SK-N-SH (cell line): ENCODE data around the gene TMCO2. TPM values are rescaled to one million over a fixed set of nuclear protein-coding genes. Genes with fewer than 3 reads are reported as not detected.

Source experiments
- CTCF ChIA-PET: fragments of 300-600, 350-600 bp; formaldehyde crosslinking; extraction: SDS; loops from one replicate; lab custom pipeline; 2021; lab: Yijun Ruan, JAX
- POLR2A ChIA-PET: fragments of 350-600 bp; sonication (Branson Sonifier 250); formaldehyde crosslinking; extraction: SDS; loops from one replicate; lab custom pipeline; 2020; ENCODE audit warnings: antibody characterized with exemption, inconsistent platforms; lab: Yijun Ruan, JAX
- DNase-seq: peaks from one replicate; pipeline ENCODE4 v3.0.0; 2012
- H2AFZ ChIP-seq: fragments of 200-600 bp; sonication (generic); 2 replicates; pipeline ENCODE4 v1.8.1; 2016; ENCODE audit warnings: antibody characterized with exemption, mild to moderate bottlenecking, low read depth
- H3F3A ChIP-seq: fragments of 200-600 bp; sonication (generic); replicated peaks from 2 replicates; pipeline ENCODE3; 2016; ENCODE audit warnings: antibody characterized with exemption, mild to moderate bottlenecking; ENCODE audit not compliant: insufficient read depth
- H3K27ac ChIP-seq, 2 experiments: fragments of 200-500 bp in 1 of 2; fragments of 200-600 bp in 1 of 2; sonication (Bioruptor generic) in 1 of 2; sonication (generic), shearing (Covaris generic) in 1 of 2; 2 replicates each; pipeline versions ENCODE4 v1.5.1 to v1.6.1; 2014 to 2016; ENCODE audit warnings: low read depth in 2 of 2, inconsistent platforms in 1 of 2, low read length in 1 of 2, mild to moderate bottlenecking in 1 of 2, mixed read lengths in 1 of 2
- H3K27me3 ChIP-seq: fragments of 200-600 bp; sonication (generic), shearing (Covaris generic); 2 replicates; pipeline ENCODE4 v1.6.1; 2016; ENCODE audit warnings: mixed run types; ENCODE audit not compliant: insufficient read depth
- H3K36me3 ChIP-seq, 2 experiments: fragments of 200-500 bp in 1 of 2; fragments of 200-600 bp in 1 of 2; sonication (Bioruptor generic) in 1 of 2; sonication (generic) in 1 of 2; replicated peaks in 1 of 2; 2 replicates each; pipeline versions ENCODE3 to v1.5.1; 2014 to 2016; ENCODE audit warnings: low read length in 1 of 2, mild to moderate bottlenecking in 1 of 2; ENCODE audit not compliant: insufficient read depth in 2 of 2, control insufficient read depth in 1 of 2
- H3K4me1 ChIP-seq, 2 experiments: fragments of 200-500 bp in 1 of 2; fragments of 200-600 bp in 1 of 2; sonication (Bioruptor generic) in 1 of 2; sonication (generic), shearing (Covaris generic) in 1 of 2; 2 replicates each; pipeline versions ENCODE4 v1.5.1 to v1.6.1; 2014 to 2016; ENCODE audit warnings: low read depth in 1 of 2, low read length in 1 of 2, mixed run types in 1 of 2; ENCODE audit not compliant: insufficient read depth in 2 of 2, control insufficient read depth in 1 of 2
- H3K4me2 ChIP-seq: fragments of 200-600 bp; sonication (generic), shearing (Covaris generic); 2 replicates; pipeline ENCODE4 v1.6.1; 2017; ENCODE audit warnings: mixed run types
- H3K4me3 ChIP-seq, 2 experiments: fragments of 200-500 bp in 1 of 2; fragments of 200-600 bp in 1 of 2; sonication (Bioruptor generic) in 1 of 2; sonication (generic), shearing (Covaris generic) in 1 of 2; 2 replicates each; pipeline versions ENCODE4 v1.5.1 to v1.8.1; 2014 to 2016; ENCODE audit warnings: low read depth in 2 of 2, inconsistent platforms in 1 of 2, low read length in 1 of 2, mild to moderate bottlenecking in 1 of 2, mixed read lengths in 1 of 2, moderate library complexity in 1 of 2
- H3K79me2 ChIP-seq: fragments of 200-600 bp; sonication (generic); 2 replicates; pipeline ENCODE4 v1.8.1; 2017; ENCODE audit warnings: mild to moderate bottlenecking; ENCODE audit not compliant: insufficient read depth
- H3K9ac ChIP-seq: fragments of 200-600 bp; sonication (generic); 2 replicates; pipeline ENCODE4 v1.6.1; 2017; ENCODE audit warnings: mixed run types
- H3K9me2 ChIP-seq: fragments of 200-600 bp; sonication (generic); 2 replicates; pipeline ENCODE4 v1.6.1; 2017; ENCODE audit warnings: mixed run types
- H3K9me3 ChIP-seq: fragments of 200-600 bp; sonication (generic); 2 replicates; pipeline ENCODE4 v1.6.1; 2017; ENCODE audit warnings: mixed run types, mild to moderate bottlenecking, moderate library complexity
- H4K20me1 ChIP-seq: fragments of 200-600 bp; sonication (generic); 2 replicates; pipeline ENCODE4 v1.6.1; 2017; ENCODE audit warnings: mild to moderate bottlenecking, mixed run types; ENCODE audit not compliant: insufficient read depth
- CHD2 ChIP-seq: fragments of 150-350 bp; IDR thresholded peaks from 2 replicates; pipeline ENCODE4 v1.6.1; 2018; ENCODE audit warnings: low read length; ENCODE audit not compliant: partially characterized antibody
- ELF1 ChIP-seq: IDR thresholded peaks from 2 replicates; pipeline ENCODE4 v1.4.0; 2012
- EZH2phosphoT487 ChIP-seq: fragments of 200-600 bp; sonication (generic); IDR thresholded peaks from 2 replicates; pipeline ENCODE4 v1.6.1; 2017; ENCODE audit warnings: low read depth, mixed run types, mild to moderate bottlenecking, antibody characterized with exemption, moderate library complexity, borderline replicate concordance
- FOSL2 ChIP-seq: IDR thresholded peaks from 2 replicates; pipeline ENCODE4 v1.4.0; 2012; ENCODE audit warnings: low read depth, mild to moderate bottlenecking, moderate library complexity, borderline replicate concordance
- FOXJ3 ChIP-seq: sonication (generic); formaldehyde crosslinking; IDR thresholded peaks from 2 replicates; pipeline ENCODE4 v1.5.1; 2020; ENCODE audit warnings: mild to moderate bottlenecking, missing genetic modification reagents
- FOXM1 ChIP-seq: IDR thresholded peaks from 2 replicates; pipeline ENCODE4 v1.4.0; 2012; ENCODE audit warnings: low read depth, mild to moderate bottlenecking
- GABPA ChIP-seq: IDR thresholded peaks from 2 replicates; pipeline ENCODE4 v1.4.0; 2012; ENCODE audit warnings: low read depth, mild to moderate bottlenecking
- GATA2 ChIP-seq: sonication (generic); formaldehyde crosslinking; IDR thresholded peaks from 2 replicates; pipeline ENCODE4 v1.5.0; 2020; ENCODE audit warnings: mild to moderate bottlenecking, missing genetic modification reagents
- MXI1 ChIP-seq: IDR thresholded peaks from 2 replicates; pipeline ENCODE4 v1.6.1; 2012; ENCODE audit warnings: mild to moderate bottlenecking, low read depth, low read length, improper control_type of control experiment
- NRF1 ChIP-seq: IDR thresholded peaks from 2 replicates; pipeline ENCODE4 v1.6.1; 2012; ENCODE audit warnings: low read depth, mild to moderate bottlenecking, low read length
- POLR2AphosphoS5 ChIP-seq: IDR thresholded peaks from 2 replicates; pipeline ENCODE4 v1.6.1; 2012; ENCODE audit warnings: low read depth, low read length
- RAD21 ChIP-seq: IDR thresholded peaks from 2 replicates; pipeline ENCODE4 v1.6.1; 2012; ENCODE audit warnings: mild to moderate bottlenecking, low read length
- RCOR1 ChIP-seq: fragments of 150-350 bp; IDR thresholded peaks from 2 replicates; pipeline ENCODE4 v1.6.1; 2017; ENCODE audit warnings: antibody characterized with exemption, low read length
- RXRA ChIP-seq: IDR thresholded peaks from 2 replicates; pipeline ENCODE4 v1.4.0; 2012; ENCODE audit warnings: low read depth, mild to moderate bottlenecking, borderline replicate concordance
- SIN3A ChIP-seq: IDR thresholded peaks from 2 replicates; pipeline ENCODE4 v1.6.1; 2012; ENCODE audit warnings: low read depth, mild to moderate bottlenecking, low read length, moderate library complexity, borderline replicate concordance
- SMC3 ChIP-seq: IDR thresholded peaks from 2 replicates; pipeline ENCODE4 v1.6.1; 2012; ENCODE audit warnings: low read depth, low read length, improper control_type of control experiment
- TEAD4 ChIP-seq: IDR thresholded peaks from 2 replicates; pipeline ENCODE4 v1.4.0; 2012; ENCODE audit warnings: mild to moderate bottlenecking, borderline replicate concordance; ENCODE audit not compliant: insufficient read depth
- WGBS: methylation state at CpG from one replicate; pipeline ENCODE4 v1.1.6; 2017; ENCODE audit warnings: low lambda C conversion rate; 5-methylcytosine and 5-hydroxymethylcytosine counted together
- polyA plus RNA-seq, 3 experiments: library from polyadenylated mRNA; depleted of rRNA; stranded (reverse); fragments of >200 nt; gene quantifications; 2 replicates each; pipeline ENCODE4 v1.2.3, GENCODE V29; 2012
- TF ChIP-seq, protein P1 (sequence below): fragments of 150-350 bp; IDR thresholded peaks from 2 replicates; pipeline ENCODE4 v1.6.1; 2016; ENCODE audit warnings: mild to moderate bottlenecking, low read depth, low read length
- TF ChIP-seq, protein P2 (sequence below): IDR thresholded peaks from 2 replicates; pipeline ENCODE4 v1.4.0; 2012; ENCODE audit warnings: low read depth, borderline replicate concordance
- TF ChIP-seq, protein P3 (sequence below): IDR thresholded peaks from 2 replicates; pipeline ENCODE4 v1.6.1; 2012; ENCODE audit warnings: mild to moderate bottlenecking, low read depth, low read length, moderate library complexity
- TF ChIP-seq, protein P4 (sequence below): fragments of 150-350 bp; IDR thresholded peaks from 2 replicates; pipeline ENCODE4 v1.6.1; 2017; ENCODE audit warnings: antibody characterized with exemption, low read length, low read depth, borderline replicate concordance
- TF ChIP-seq, protein P5 (sequence below): IDR thresholded peaks from 2 replicates; pipeline ENCODE4 v1.4.0; 2012; ENCODE audit warnings: low read depth

The TMCO2 gene
- polyA plus RNA-seq, 1 of the 3 experiments (the other 2 are of a cell fraction) = not detected

DNA sequence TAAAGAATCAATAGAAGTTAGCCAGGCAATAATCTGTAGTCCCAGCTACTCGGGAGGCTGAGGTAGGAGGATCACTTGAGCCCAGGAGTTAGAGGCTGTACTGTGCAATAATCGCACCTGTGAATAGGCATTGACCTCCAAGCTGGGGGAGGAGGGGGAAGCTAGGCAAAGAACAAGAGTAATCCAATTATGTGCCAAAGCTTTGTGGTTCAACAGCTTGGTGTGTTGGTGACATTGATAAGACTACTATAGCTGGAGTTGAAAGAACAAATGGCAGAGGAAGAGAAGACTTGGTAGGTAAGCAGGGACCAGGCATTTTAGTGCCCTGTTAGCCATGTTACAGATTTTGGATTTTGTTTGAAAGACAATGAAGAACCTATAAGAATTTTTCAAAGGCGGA, 2.1 kb upstream of the TMCO2 start:
- CTCF ChIA-PET = no interaction called here
- POLR2A ChIA-PET = no interaction called here

DNA sequence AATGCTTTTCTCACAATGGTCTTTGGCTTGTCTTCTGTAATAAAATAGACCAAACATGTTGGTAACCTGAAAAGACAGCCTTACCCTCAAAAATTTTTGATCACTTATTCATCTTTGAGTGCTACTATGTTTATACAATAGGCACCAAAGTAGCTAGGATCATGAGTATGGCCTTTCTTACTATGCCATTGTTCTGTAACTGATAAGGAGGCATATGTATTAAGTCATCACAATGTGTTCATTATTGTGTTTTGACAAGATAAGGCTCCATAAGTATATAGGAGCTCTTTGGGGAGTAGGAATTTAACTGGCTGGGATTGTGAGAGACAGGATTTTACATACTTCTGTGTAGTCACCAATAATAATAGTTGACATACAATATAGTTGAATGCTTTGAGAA, 675 bp downstream of the TMCO2 start:
- Histone ChIP-seq H4K20me1 (no peaks in the 10 kb centered on the region), H3K36me3 (no peaks in the 10 kb centered on the region), H3K9me3 (no peaks in the 10 kb centered on the region), H3K4me3 (no peak overlapping the region), H3K4me2 (no peak overlapping the region), H3K79me2 (no peaks in the 10 kb centered on the region), H3K9me2 (no peaks in the 10 kb centered on the region), H3K27me3 (no peaks in the 10 kb centered on the region), H3K27ac (no peak overlapping the region), H3K9ac (no peak overlapping the region), H2AFZ (no peak overlapping the region), H3K4me1 (peaks cover 0 to 10% of the 10 kb centered on the region in 2 experiments; a peak in 1 of 4 replicates), H3F3A (peaks cover 19% of the 10 kb centered on the region)
- DNase-seq = no peak
- ChIA-PET POLR2A (no interaction called here), CTCF (interaction anchor here (1.2 kb wide), 1 partner anchor 90 kb away, joined by 5 read pairs; no protein-coding TSS in a partner anchor)
- TF ChIP-seq FOSL2 = no peak
- no peak for TF ChIP-seq FOXJ3
- TF ChIP-seq GABPA = no peak
- TF ChIP-seq ELF1 = no peak
- TF ChIP-seq, protein P1, sequence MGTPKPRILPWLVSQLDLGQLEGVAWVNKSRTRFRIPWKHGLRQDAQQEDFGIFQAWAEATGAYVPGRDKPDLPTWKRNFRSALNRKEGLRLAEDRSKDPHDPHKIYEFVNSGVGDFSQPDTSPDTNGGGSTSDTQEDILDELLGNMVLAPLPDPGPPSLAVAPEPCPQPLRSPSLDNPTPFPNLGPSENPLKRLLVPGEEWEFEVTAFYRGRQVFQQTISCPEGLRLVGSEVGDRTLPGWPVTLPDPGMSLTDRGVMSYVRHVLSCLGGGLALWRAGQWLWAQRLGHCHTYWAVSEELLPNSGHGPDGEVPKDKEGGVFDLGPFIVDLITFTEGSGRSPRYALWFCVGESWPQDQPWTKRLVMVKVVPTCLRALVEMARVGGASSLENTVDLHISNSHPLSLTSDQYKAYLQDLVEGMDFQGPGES = no peak
- no peak for TF ChIP-seq TEAD4
- TF ChIP-seq SIN3A = no peak
- no peak for TF ChIP-seq MXI1
- TF ChIP-seq, protein P2, sequence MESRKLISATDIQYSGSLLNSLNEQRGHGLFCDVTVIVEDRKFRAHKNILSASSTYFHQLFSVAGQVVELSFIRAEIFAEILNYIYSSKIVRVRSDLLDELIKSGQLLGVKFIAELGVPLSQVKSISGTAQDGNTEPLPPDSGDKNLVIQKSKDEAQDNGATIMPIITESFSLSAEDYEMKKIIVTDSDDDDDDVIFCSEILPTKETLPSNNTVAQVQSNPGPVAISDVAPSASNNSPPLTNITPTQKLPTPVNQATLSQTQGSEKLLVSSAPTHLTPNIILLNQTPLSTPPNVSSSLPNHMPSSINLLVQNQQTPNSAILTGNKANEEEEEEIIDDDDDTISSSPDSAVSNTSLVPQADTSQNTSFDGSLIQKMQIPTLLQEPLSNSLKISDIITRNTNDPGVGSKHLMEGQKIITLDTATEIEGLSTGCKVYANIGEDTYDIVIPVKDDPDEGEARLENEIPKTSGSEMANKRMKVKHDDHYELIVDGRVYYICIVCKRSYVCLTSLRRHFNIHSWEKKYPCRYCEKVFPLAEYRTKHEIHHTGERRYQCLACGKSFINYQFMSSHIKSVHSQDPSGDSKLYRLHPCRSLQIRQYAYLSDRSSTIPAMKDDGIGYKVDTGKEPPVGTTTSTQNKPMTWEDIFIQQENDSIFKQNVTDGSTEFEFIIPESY = no peak

More for the DNA sequence above, 2.1 kb upstream of the TMCO2 start:
- Histone ChIP-seq H2AFZ (no peak overlapping the region), H3K9me3 (no peaks in the 10 kb centered on the region), H3K4me3 (no peak overlapping the region), H3K36me3 (no peaks in the 10 kb centered on the region), H3F3A (peaks cover 40% of the 10 kb centered on the region), H3K27ac (no peak overlapping the region), H3K9ac (no peak overlapping the region), H3K79me2 (no peaks in the 10 kb centered on the region), H4K20me1 (no peaks in the 10 kb centered on the region), H3K27me3 (no peaks in the 10 kb centered on the region), H3K9me2 (no peaks in the 10 kb centered on the region), H3K4me2 (no peak overlapping the region), H3K4me1 (peaks cover 0 to 22% of the 10 kb centered on the region in 2 experiments; a peak in 3 of 4 replicates)
- no peak for TF ChIP-seq CHD2
- no peak for TF ChIP-seq GABPA
- TF ChIP-seq GATA2 (CRISPR knock-in tag) = no peak
- TF ChIP-seq SIN3A = no peak
- no peak for TF ChIP-seq FOSL2
- no peak for TF ChIP-seq RAD21
- TF ChIP-seq, protein P3, sequence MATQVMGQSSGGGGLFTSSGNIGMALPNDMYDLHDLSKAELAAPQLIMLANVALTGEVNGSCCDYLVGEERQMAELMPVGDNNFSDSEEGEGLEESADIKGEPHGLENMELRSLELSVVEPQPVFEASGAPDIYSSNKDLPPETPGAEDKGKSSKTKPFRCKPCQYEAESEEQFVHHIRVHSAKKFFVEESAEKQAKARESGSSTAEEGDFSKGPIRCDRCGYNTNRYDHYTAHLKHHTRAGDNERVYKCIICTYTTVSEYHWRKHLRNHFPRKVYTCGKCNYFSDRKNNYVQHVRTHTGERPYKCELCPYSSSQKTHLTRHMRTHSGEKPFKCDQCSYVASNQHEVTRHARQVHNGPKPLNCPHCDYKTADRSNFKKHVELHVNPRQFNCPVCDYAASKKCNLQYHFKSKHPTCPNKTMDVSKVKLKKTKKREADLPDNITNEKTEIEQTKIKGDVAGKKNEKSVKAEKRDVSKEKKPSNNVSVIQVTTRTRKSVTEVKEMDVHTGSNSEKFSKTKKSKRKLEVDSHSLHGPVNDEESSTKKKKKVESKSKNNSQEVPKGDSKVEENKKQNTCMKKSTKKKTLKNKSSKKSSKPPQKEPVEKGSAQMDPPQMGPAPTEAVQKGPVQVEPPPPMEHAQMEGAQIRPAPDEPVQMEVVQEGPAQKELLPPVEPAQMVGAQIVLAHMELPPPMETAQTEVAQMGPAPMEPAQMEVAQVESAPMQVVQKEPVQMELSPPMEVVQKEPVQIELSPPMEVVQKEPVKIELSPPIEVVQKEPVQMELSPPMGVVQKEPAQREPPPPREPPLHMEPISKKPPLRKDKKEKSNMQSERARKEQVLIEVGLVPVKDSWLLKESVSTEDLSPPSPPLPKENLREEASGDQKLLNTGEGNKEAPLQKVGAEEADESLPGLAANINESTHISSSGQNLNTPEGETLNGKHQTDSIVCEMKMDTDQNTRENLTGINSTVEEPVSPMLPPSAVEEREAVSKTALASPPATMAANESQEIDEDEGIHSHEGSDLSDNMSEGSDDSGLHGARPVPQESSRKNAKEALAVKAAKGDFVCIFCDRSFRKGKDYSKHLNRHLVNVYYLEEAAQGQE = no peak
- no peak for TF ChIP-seq TEAD4
- no peak for TF ChIP-seq FOXM1
- no peak for TF ChIP-seq RXRA
- TF ChIP-seq, protein P4, sequence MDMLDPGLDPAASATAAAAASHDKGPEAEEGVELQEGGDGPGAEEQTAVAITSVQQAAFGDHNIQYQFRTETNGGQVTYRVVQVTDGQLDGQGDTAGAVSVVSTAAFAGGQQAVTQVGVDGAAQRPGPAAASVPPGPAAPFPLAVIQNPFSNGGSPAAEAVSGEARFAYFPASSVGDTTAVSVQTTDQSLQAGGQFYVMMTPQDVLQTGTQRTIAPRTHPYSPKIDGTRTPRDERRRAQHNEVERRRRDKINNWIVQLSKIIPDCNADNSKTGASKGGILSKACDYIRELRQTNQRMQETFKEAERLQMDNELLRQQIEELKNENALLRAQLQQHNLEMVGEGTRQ = no peak
- no peak for TF ChIP-seq ELF1
- no peak for TF ChIP-seq RCOR1
- TF ChIP-seq, protein P5, sequence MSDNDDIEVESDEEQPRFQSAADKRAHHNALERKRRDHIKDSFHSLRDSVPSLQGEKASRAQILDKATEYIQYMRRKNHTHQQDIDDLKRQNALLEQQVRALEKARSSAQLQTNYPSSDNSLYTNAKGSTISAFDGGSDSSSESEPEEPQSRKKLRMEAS = no peak
- no peak for TF ChIP-seq POLR2AphosphoS5
- TF ChIP-seq EZH2phosphoT487 = no peak
- no peak for TF ChIP-seq FOXJ3
- no peak for TF ChIP-seq SMC3
- no peak for TF ChIP-seq NRF1
- 97% methylated on average over 3 of the region's 3 CpGs for WGBS
- no peak for DNase-seq
